Hematopoietic multipotent progenitor cell treated with erythropoietin and hydrocortisone succinate and interleukin-3 and kit ligand, for 17 days (in vitro differentiated cells): Measurements from ENCODE around the gene ZNF787.

Experiments used
- DNase-seq: peaks from one replicate; pipeline ENCODE4 v3.0.0-alpha.2; 2015; ENCODE audit warnings: low spot score

The ZNF787 gene

DNA sequence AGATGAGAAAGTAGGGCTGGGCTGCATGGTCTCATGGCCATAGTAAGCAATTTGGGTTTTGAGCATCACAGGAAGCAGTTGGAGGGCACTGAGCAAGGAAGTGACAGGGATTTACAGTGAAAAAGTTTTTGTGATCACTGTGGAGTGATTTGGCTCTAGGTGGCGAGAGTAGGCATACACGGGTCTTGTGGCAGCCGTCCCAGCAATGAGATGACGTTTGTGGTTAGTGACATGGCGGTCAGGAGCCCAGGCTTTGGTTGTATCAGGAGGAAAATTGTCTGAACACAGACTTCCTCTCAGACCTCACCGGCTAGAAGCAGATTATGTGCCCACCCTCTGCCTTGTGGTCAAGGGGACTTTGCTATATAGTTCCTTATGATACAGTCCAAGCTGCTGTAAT lies 23.3 kb upstream of the ZNF787 start:
- no peak for DNase-seq

- DNase-seq, result no peak
Observed at GRCh38 chr19:56142897-56143434, 21.9 kb upstream of the ZNF787 start.

DNA sequence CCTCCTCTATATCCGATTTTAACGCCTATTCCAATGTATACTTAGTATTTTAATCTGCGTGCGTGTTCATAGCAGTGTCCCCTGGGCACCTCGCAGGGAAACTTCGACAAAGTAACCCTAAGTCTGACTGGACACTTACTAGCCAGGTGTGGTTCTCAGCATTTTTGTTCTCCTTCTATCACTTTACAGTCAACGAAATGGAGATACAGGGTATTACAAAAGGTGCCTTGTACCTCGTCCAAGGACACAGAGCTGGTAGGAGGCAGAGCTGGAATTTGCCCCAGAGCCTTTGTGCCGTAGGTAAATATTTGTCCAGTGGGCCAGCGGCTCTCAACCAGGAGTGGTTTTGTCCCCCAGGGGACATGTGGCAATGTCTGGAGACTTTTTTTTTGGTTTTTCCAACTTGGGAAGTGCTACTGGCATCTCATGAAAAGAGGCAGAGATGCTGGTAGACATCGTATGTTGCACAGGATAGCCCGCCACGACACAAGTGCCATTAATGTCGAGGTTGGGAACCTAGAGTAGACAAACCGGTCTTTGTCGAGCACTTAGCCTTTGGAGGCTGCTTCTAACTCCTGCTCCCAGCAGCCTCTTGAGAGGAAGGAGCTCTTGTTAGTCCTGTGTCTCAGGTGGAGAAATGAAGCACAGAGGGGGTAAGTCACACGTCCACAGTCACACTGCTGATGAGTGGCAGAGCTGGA lies 21.1 kb upstream of the ZNF787 start:
- no peak for DNase-seq

GRCh38 chr19:56141417-56141993 lies 20.4 kb upstream of the ZNF787 start:
- DNase-seq, result peak; percentile 7

- peak; percentile 99 for DNase-seq
Observed at GRCh38 chr19:56140583-56141416, 19.7 kb upstream of the ZNF787 start, which contains the start of gene ZNF444. ZNF444 (plus strand) TSS chr19:56141287; CDS start chr19:56146912, 5,625 bp downstream.

GRCh38 chr19:56139847-56140582 lies 18.9 kb upstream of the ZNF787 start:
- DNase-seq, result no peak

GRCh38 chr19:56138069-56138468 lies 17.0 kb upstream of the ZNF787 start:
- DNase-seq, result no peak

DNA sequence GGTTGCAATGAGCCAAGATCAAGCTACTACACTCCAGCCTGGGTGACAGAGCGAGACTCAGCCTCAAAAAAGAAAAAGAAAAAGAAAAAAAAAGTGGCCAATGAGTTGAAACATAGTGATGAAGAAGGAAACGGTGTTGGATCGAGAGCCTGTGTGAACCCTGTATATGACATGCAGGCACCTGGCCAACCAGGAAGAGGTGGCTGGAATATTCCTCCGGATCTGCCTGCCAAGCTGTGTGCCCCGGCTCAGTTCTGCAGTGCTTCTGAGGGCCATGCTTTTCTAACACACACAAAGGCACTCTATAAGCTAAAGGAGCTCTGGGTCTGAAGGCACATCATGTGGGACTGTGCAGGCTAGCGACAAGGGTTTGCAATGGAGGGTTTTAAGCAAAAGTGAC lies 16.3 kb upstream of the ZNF787 start:
- DNase-seq, result no peak

GRCh38 chr19:56136362-56136761 lies 15.3 kb upstream of the ZNF787 start:
- DNase-seq, result no peak

- no peak for DNase-seq
Observed at GRCh38 chr19:56134654-56134921, 13.5 kb upstream of the ZNF787 start.

- peak; percentile 44 for DNase-seq
Observed at GRCh38 chr19:56133858-56134653, 13.0 kb upstream of the ZNF787 start.

GRCh38 chr19:56132316-56132822 lies 11.3 kb upstream of the ZNF787 start:
- DNase-seq, result no peak

- no peak for DNase-seq
Observed at GRCh38 chr19:56131651-56132050, 10.6 kb upstream of the ZNF787 start.

DNA sequence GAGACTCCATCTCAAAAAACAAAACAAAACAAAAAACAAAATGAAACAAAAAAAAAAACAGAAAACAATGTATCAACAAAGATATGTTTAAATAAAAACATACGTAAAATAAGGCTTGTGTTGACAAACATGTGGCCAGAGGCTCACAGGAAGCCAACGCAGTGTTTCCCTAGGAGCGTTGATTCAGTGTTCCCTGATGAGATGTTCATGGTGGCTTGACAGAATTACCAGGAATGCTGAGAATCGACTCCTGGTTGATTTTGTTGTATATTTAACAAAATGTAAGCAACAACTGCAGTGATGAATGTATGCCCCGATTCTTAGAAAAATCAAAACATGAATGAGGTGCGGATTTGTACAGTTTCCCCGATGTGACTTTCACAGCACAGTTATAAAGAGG lies 8.9 kb upstream of the ZNF787 start:
- DNase-seq, result no peak

DNA sequence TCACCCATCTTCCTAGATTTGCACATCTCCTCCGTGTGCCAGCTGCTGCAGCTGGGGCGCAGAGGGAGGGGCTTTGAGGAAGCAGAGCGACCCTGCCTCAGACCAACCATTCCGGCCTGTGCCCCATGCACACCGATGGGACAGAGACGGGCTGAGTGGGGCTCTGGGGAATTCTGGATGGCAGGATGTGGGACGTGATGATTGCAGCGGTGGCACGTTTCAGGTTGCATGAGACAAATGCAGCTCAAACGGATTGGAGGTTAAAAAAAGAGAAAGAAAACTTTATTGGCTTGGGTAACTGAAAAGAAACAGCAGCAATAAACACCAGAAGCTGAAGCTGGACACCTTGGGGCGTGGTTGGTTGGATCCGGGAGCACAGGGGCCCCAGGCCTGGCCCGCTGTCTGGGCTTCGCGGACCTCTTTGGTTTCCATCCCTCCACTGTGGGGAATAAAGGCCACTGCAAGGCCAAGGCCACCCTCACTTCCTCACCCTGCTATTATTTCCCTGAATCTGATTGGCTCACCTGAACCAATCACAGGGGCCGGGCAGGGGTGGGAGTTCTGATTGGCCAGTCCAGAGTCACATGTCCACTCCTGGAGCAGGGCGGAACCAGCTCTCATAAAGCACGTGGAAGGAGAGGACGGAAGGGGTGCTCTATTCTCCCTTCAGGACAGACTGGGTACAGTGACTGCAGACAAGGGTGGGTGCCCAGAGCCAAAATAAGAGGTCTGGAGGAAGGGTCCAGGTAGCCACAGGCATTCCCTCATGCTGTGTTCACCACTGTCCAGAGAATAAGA lies 6.1 kb upstream of the ZNF787 start:
- no peak for DNase-seq

- peak; percentile 79 for DNase-seq
Observed at GRCh38 chr19:56125806-56126590, 4.9 kb upstream of the ZNF787 start.

DNA sequence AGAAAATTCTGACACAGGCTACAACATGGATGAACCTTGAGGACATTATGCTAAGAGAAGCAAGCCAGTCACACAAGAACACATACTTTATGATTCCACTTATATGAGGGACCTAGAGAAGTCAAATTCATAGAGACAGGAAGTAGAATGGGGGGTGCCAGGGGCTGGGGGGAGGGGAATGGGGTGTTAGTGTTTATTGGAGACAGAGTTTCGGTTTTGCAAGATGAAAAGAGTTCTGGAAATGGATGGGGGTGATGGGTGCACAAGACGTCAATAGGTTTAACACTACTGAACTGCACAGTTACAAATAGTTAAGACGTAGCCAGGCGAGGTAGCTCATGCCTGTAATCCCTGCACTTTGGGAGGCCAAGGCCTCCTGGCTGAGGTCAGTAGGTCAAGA lies 3.5 kb upstream of the ZNF787 start:
- no peak for DNase-seq

DNA sequence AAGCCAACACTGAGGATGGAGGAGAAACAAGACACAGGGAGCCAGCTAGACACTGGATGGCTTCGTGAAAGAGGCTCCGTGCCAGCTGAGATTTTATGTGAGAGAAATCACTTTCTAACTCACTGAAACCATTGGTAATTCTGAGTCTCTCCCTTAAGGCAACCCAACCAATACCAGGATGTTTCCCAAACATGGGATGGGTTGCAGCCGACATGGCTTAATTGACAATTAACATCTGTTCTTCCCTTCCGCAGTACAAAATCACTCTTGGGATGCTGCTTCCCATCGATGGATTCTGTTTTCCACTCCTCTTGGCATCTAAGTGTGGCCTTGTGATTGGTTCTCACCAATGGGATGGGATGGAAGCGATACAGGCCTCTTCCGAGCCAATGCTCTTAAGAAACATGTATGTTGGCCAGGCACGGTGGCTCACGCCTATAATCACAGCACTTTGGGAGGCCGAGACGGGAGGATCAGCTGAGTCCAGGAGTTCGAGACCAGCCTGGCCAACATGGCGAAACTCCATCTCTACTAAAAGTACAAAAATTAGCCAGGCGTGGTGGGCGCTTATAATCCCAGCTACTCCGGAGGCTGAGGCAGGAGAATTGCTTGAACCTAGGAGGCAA lies 2.3 kb upstream of the ZNF787 start:
- no peak for DNase-seq
